Esophagus (tissue), 2 donors: ENCODE data around the gene MGA. TPM values are rescaled to one million over a fixed set of nuclear protein-coding genes. Genes with fewer than 3 reads are reported as not detected.
A peak's percentile ranks its signal among the peaks of the same experiment; 100 is the strongest.

ENCODE experiments used
- H3K27ac ChIP-seq, 2 donors: one replicate each; pipeline ENCODE4 v1.5.1; 2013; ENCODE audit warnings: low read depth in 2 of 2, mild to moderate bottlenecking in 2 of 2, inconsistent platforms in 1 of 2, low read length in 1 of 2, moderate library complexity in 1 of 2
- H3K27me3 ChIP-seq, 2 donors: one replicate each; pipeline ENCODE4 v1.6.1; 2013; ENCODE audit warnings: low read length in 2 of 2, control low read depth in 1 of 2, mild to moderate bottlenecking in 1 of 2; ENCODE audit not compliant: insufficient read depth in 2 of 2, control insufficient read depth in 1 of 2
- H3K36me3 ChIP-seq, 2 donors: one replicate each; pipeline ENCODE4 v1.6.1; 2013; ENCODE audit warnings: low read length in 1 of 2; ENCODE audit not compliant: control insufficient read depth in 2 of 2, insufficient read depth in 2 of 2
- H3K4me1 ChIP-seq, 2 donors: one replicate each; pipeline ENCODE4 v1.6.1; 2013; ENCODE audit warnings: low read length in 1 of 2; ENCODE audit not compliant: control insufficient read depth in 2 of 2, insufficient read depth in 2 of 2
- H3K4me3 ChIP-seq, 2 donors: one replicate each; pipeline ENCODE4 v1.5.1; 2013; ENCODE audit warnings: low read length in 2 of 2, mild to moderate bottlenecking in 2 of 2, low read depth in 1 of 2, moderate library complexity in 1 of 2
- H3K9me3 ChIP-seq, 2 donors: one replicate each; pipeline ENCODE4 v1.6.1; 2013; ENCODE audit warnings: mild to moderate bottlenecking in 2 of 2, low read depth in 1 of 2, low read length in 1 of 2, moderate library complexity in 1 of 2; ENCODE audit not compliant: control insufficient read depth in 2 of 2, insufficient read depth in 1 of 2
- WGBS, 2 donors: extraction: QIAGEN DNeasy Blood & Tissue Kit; methylation state at CpG; one replicate each; pipeline ENCODE4 v1.1.7; 2013; 5-methylcytosine and 5-hydroxymethylcytosine counted together
- polyA plus RNA-seq, 2 donors: library from polyadenylated mRNA; stranded (reverse); fragments of 200-250 nt; gene quantifications; one replicate each; pipeline ENCODE4 v1.2.3, GENCODE V29; 2013
- donor health status: healthy with polysubstance abuse.
- donor health status: Bipolar disorder and iron deficiency.

The MGA gene
- polyA plus RNA-seq, result 1 to 10 TPM; 2.8 to 3.0 TPM

GRCh38 chr15:41660235-41661077 lies at the start of gene MGA:
MGA (plus strand) TSS chr15:41660405.
- Histone ChIP-seq H3K27ac (peak within 1 kb of the TSS; percentile 83 to 86), H3K4me1 (peaks cover 2 to 7% of the 10 kb centered on the region in 2 donors), H3K27me3 (no peaks in the 10 kb centered on the region), H3K9me3 (no peaks in the 10 kb centered on the region), H3K4me3 (peak within 1 kb of the TSS; percentile 60 to 74), H3K36me3 (no peaks in the 10 kb centered on the region)
- WGBS, 2 donors, result 2 to 3% methylated on average over 93 of the region's 93 CpGs

GRCh38 chr15:41620536-41621199 lies 39.5 kb upstream of the MGA start:
- Histone ChIP-seq H3K9me3 (no peaks in the 10 kb centered on the region), H3K36me3 (no peaks in the 10 kb centered on the region), H3K4me3 (peak overlapping the region; percentile 65 to 66), H3K27ac (peak overlapping the region; percentile 68 to 86), H3K4me1 (peaks cover 0 to 5% of the 10 kb centered on the region in 2 donors), H3K27me3 (no peaks in the 10 kb centered on the region)
- WGBS, 2 donors, result 18 to 19% methylated on average over 18 of the region's 18 CpGs

GRCh38 chr15:41621200-41622193 lies 38.7 kb upstream of the MGA start:
- Histone ChIP-seq H3K27ac (peak overlapping the region; percentile 68 to 86), H3K4me3 (peak overlapping the region; percentile 65 to 66), H3K4me1 (peaks cover 0 to 5% of the 10 kb centered on the region in 2 donors), H3K36me3 (no peaks in the 10 kb centered on the region), H3K27me3 (no peaks in the 10 kb centered on the region), H3K9me3 (no peaks in the 10 kb centered on the region)
- 5 to 6% methylated on average over 87 to 104 of the region's 104 CpGs for WGBS, 2 donors

- Histone ChIP-seq H3K27ac (no peak overlapping the region), H3K27me3 (no peaks in the 10 kb centered on the region), H3K36me3 (no peaks in the 10 kb centered on the region), H3K9me3 (no peaks in the 10 kb centered on the region), H3K4me1 (peaks cover 0 to 5% of the 10 kb centered on the region in 2 donors), H3K4me3 (no peak overlapping the region)
- 75 to 81% methylated on average over 4 of the region's 4 CpGs for WGBS, 2 donors
These were observed 37.3 kb upstream of the MGA start for GRCh38 chr15:41622901-41623300.

GRCh38 chr15:41627203-41627602 lies 33.0 kb upstream of the MGA start:
- 95 to 97% methylated on average over 1 of the region's 1 CpG for WGBS, 2 donors
- no peaks in the 10 kb centered on the region for H3K27me3 ChIP-seq
- no peak overlapping the region for H3K27ac ChIP-seq
- H3K4me3 ChIP-seq, result no peak overlapping the region
- H3K9me3 ChIP-seq, result no peaks in the 10 kb centered on the region
- no peaks in the 10 kb centered on the region for H3K36me3 ChIP-seq
- H3K4me1 ChIP-seq, result no peaks in the 10 kb centered on the region

GRCh38 chr15:41629463-41629862 lies 30.7 kb upstream of the MGA start:
- Histone ChIP-seq H3K27me3 (no peaks in the 10 kb centered on the region), H3K27ac (no peak overlapping the region), H3K9me3 (no peaks in the 10 kb centered on the region), H3K4me3 (no peak overlapping the region), H3K36me3 (no peaks in the 10 kb centered on the region), H3K4me1 (no peaks in the 10 kb centered on the region)
- 93 to 97% methylated on average over 4 of the region's 4 CpGs for WGBS, 2 donors

- H3K4me3 ChIP-seq, result no peak overlapping the region
- no peaks in the 10 kb centered on the region for H3K9me3 ChIP-seq
- H3K27ac ChIP-seq, result no peak overlapping the region
- WGBS, 2 donors, result 81 to 92% methylated on average over 5 of the region's 5 CpGs
- H3K4me1 ChIP-seq, result no peaks in the 10 kb centered on the region
- no peaks in the 10 kb centered on the region for H3K27me3 ChIP-seq
- H3K36me3 ChIP-seq, result no peaks in the 10 kb centered on the region
These were observed 30.3 kb upstream of the MGA start for GRCh38 chr15:41629883-41630282.

GRCh38 chr15:41630616-41631217 lies 29.5 kb upstream of the MGA start:
- no peak overlapping the region for H3K27ac ChIP-seq
- H3K4me3 ChIP-seq, result no peak overlapping the region
- no peaks in the 10 kb centered on the region for H3K9me3 ChIP-seq
- no peaks in the 10 kb centered on the region for H3K27me3 ChIP-seq
- H3K4me1 ChIP-seq, result no peaks in the 10 kb centered on the region
- WGBS, 2 donors, result 76 to 78% methylated on average over 3 of the region's 3 CpGs
- H3K36me3 ChIP-seq, result no peaks in the 10 kb centered on the region
